NCI-H187 (cell line): ENCODE measurements around the gene PARD6G.
"Not testable (repeated sequence)": the region's sequence is repeated elsewhere in the genome, so short reads cannot be mapped to it uniquely, and the experiment has no call there.

Experiments
- DNase-seq, 2 experiments: peaks; one replicate each; lab custom pipeline; 2025; lab: John Stamatoyannopoulos, UW

Gene PARD6G

DNA sequence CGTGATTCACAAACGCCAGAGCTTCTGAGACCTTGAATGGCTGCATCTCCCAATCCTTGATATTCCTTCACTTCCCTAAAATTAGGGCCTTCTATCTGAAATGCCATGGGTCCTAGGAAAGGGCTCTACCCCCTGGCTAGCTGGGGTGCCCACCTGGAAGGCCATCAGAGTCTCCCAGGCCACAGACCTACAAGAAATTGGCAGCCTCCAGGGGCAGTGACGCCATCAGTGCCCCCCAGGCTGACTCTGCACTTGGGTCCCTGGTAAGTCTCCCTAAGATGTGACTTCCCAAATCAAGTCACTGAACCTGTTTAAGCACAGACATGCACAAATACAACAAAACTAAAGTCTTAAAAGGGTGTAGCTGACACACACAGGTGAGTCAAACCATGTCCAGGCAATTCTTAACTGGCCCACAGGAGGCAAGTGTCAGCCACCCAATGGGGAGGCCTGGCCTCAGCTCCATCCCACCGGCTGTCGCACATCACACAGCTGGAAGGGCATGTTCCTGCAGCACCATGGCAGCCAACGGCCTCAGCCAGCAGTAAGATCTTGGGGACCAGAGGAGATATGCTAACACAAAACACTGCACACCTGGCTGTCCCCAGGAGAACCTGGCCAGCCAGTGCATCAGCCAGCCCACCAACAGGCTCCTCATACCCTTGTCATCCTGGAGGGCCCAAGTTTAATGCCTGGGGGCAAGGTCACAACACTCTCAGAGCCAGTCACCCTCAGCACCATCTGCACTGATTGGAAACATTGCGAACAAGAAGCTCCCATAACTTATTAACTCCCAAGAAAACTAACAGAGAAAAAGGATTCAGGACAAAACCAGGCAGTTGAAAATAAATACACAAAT lies 5.2 kb downstream of the PARD6G start:
- no peak for DNase-seq

DNA sequence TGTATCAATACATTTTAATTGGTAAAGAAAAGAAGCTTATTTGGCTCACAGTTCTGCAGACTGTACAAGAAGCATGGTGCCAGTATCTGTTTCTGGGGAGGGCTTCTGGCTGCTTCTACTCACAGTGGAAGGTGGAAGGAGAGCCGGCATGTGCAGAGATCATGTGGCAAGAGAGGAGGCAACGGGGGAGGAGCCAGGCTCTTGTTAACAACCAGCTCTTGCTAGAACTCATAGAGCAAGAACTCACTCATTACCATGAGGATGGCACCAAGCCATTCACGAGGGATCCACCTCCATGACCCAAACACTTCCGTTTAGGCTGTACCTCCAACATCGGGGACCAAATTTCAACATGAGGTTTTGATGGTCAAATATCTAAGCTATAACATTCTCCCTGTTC lies 7.5 kb downstream of the PARD6G start:
- DNase-seq: no peak

DNA sequence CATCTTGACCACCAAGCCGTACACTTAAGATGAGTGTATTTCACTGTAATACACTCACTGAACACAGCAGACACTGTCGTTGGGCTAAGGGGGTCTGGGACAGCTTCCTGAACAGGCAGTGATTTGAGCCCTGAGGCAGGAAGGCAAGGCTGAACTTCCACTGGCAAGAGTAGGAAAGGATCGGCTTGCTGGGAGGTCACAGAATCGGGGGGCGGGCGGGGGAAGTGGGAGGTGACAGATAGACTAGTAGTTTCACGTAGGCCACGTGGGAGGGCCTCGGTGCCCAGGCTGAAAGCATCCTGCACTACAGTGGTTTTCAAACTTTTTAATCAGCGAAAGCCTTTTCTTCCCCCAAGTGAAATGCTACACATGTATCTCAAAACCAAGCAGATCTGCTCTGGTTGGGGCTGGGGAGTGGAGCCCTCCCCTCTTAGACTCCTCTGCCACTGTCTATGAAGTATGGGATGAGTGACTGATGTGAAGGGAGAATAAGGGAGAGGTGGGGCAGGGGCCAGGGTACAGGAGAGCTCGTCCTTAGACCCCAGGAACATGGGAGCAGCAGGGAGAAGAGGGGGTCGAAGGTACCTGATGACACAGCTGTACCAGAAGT lies 8.6 kb downstream of the PARD6G start:
- DNase-seq: no peak

DNA sequence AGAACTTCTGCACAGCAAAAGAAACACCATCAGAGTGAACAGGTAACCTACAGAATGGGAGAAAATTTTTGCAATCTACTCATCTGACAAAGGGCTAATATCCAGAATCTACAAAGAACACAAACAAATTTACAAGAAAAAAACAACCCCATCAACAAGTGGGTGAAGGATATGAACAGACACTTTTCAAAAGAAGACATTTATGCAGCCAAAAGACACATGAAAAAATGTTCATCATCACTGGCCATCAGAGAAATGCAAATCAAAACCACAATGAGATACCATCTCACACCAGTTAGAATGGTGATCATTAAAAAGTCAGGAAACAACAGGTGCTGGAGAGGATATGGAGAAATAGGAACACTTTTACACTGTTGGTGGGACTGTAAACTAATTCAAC lies 9.8 kb downstream of the PARD6G start:
- not testable (repeated sequence) for DNase-seq

GRCh38 chr18:80234398-80234797 lies 12.9 kb downstream of the PARD6G start:
- no peak for DNase-seq

- DNase-seq: no peak
Measured at GRCh38 chr18:80233899-80234298, 13.4 kb downstream of the PARD6G start.

GRCh38 chr18:80233201-80233835 lies 14.0 kb downstream of the PARD6G start:
- no peak for DNase-seq

- DNase-seq: no peak
Measured at GRCh38 chr18:80232710-80233109, 14.6 kb downstream of the PARD6G start.

DNA sequence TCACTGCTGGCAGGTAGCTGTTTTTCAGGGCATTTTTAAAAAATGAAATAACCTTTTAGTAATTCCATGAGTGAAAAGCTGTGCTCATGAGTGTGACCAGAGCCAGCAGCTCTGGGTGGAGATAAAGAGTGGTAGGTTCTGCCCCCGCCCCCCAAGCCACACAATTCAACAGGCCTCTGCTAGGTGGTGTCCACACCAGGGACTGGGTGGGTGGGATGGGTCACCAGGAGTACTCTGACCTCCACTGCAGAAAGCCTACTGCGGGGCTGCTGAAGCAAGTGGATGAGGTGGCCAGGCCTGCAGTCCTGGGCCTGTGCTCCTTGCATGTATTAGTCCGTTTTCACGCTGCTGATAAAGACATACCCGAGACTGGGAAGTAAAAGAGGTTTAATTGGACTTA lies 15.3 kb downstream of the PARD6G start:
- DNase-seq: no peak

DNA sequence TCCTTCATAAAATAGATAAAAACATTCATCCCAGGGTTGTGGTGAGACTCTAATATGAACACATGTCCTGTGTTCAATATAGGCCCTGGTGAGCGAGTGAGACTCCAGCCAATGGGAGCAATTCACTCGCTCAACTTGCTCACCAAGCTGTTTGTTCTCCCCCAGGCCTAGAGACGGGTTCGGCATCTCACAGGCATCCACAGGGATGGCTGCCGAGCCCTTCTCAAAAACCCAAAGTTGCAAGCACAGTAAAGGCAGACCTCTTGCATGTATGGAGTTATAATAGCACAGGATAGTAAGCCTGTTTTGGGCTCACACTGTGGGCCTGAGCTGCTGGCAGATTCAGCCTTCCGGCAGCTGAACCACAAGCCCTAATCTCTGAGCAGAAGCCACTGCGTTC lies 15.7 kb downstream of the PARD6G start:
- no peak for DNase-seq

DNA sequence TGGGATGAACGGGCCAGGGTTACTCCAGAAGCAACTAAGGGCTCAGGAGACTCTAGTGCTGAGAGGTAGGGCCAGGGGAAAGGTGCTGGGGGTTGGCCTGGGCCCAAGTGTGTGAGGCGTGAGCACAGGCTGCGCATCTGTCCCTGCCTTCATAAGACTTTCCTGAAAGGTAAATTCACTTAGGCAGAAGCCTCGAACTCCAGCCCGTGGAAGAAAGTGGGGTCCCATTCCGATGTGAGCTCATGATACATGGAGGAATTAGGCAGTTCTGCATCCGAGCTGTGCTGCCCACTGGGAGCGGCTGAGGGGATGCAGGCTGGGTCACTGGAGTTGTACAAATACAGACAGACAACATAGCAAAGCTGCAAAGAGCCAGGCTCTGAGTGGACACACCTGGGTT lies 16.2 kb downstream of the PARD6G start:
- DNase-seq: no peak

- DNase-seq: no peak
Measured at GRCh38 chr18:80229766-80230745, 17.3 kb downstream of the PARD6G start.

GRCh38 chr18:80229363-80229762 lies 18.0 kb downstream of the PARD6G start:
- no peak for DNase-seq

GRCh38 chr18:80228051-80228848 lies 19.1 kb downstream of the PARD6G start:
- DNase-seq: no peak

DNA sequence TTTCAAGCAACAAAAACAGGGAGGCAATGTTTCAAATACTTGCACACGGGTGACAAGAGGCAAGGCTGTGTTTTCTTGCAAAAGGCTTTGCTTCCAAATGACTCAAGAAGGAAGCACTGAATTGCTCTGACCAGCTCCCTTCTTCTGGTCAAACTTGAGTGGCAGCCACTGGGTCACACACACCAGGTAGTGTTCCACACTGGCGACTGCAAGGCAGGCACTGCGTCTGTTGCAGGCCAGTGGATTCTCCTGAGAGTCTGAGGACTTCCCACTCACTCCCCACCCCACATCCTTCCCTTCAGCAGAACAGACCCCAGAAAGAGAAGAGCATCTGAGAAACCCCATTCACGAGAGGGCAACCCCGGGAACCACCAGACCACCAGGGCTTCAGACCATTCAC lies 19.8 kb downstream of the PARD6G start:
- DNase-seq: no peak

DNA sequence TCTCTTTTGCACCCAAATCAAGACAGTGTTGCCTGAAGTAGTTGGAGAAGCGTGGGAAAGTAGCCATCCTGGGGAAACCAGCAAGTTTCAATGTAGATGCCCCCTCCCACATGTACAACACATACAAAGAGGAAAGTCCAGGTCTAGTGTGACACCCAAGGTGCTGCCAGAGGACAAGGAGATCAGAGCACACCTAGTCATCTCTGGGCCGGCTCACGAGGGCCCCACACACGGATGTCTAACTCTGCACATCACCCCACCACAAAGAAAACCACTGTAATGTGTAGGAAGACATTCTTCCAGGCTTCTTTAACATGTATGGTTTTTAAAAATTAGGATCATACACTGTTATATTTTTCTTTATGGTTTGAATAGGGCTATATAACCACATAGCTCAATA lies 21.6 kb downstream of the PARD6G start:
- DNase-seq: no peak

GRCh38 chr18:80223581-80224148 lies 23.6 kb downstream of the PARD6G start:
- no peak for DNase-seq

- not testable (repeated sequence) for DNase-seq
Measured at GRCh38 chr18:80219488-80219887, 27.8 kb downstream of the PARD6G start.

GRCh38 chr18:80218341-80219227 lies 28.7 kb downstream of the PARD6G start:
- no peak for DNase-seq

DNA sequence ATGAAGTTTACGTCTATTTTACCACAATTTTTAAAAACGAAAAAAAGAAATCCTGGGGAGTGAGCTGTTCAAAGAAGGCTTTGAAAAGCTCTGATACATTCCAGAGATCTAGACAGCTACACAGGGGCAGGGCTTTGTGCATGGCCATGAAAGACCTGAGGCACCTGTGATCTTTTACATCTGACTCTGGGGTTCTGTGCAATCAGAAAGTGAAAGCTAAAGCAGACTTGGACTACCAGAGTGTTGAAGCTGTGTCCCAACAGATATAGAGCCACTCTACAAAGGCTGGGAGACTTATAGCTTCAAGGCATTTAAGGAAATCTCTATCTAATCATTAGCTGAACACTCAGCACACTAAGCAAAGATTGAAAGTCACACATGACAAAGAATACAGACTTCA lies 34.1 kb downstream of the PARD6G start:
- DNase-seq: no peak
